Retinal pigment epithelial cell (primary cell): Measurements from ENCODE around the gene PRXL2B.

Experiments
- DNase-seq: peaks from one replicate; pipeline ENCODE4 v3.0.0-alpha.2; 2010; ENCODE audit warnings: low read depth
- H3K4me3 ChIP-seq: 2 replicates; pipeline ENCODE4 v1.5.1; 2011; ENCODE audit warnings: mild to moderate bottlenecking, low read length, control low read depth, moderate library complexity
- TF ChIP-seq, protein P1 (sequence below): conservative IDR thresholded peaks from 2 replicates; pipeline ENCODE4 v1.5.1; 2011; ENCODE audit warnings: low read depth, low read length, control low read depth, inconsistent platforms

PRXL2B gene

GRCh38 chr1:2587071-2587859 lies 688 bp downstream of the PRXL2B start:
- no peak for DNase-seq
- TF ChIP-seq, protein P1, sequence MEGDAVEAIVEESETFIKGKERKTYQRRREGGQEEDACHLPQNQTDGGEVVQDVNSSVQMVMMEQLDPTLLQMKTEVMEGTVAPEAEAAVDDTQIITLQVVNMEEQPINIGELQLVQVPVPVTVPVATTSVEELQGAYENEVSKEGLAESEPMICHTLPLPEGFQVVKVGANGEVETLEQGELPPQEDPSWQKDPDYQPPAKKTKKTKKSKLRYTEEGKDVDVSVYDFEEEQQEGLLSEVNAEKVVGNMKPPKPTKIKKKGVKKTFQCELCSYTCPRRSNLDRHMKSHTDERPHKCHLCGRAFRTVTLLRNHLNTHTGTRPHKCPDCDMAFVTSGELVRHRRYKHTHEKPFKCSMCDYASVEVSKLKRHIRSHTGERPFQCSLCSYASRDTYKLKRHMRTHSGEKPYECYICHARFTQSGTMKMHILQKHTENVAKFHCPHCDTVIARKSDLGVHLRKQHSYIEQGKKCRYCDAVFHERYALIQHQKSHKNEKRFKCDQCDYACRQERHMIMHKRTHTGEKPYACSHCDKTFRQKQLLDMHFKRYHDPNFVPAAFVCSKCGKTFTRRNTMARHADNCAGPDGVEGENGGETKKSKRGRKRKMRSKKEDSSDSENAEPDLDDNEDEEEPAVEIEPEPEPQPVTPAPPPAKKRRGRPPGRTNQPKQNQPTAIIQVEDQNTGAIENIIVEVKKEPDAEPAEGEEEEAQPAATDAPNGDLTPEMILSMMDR: no peak
- H3K4me3 ChIP-seq: peak overlapping the region; percentile 64

GRCh38 chr1:2587860-2588571 lies 1.4 kb downstream of the PRXL2B start:
- TF ChIP-seq, protein P1: no peak
- H3K4me3 ChIP-seq: peak overlapping the region; percentile 64
- DNase-seq: no peak

DNA sequence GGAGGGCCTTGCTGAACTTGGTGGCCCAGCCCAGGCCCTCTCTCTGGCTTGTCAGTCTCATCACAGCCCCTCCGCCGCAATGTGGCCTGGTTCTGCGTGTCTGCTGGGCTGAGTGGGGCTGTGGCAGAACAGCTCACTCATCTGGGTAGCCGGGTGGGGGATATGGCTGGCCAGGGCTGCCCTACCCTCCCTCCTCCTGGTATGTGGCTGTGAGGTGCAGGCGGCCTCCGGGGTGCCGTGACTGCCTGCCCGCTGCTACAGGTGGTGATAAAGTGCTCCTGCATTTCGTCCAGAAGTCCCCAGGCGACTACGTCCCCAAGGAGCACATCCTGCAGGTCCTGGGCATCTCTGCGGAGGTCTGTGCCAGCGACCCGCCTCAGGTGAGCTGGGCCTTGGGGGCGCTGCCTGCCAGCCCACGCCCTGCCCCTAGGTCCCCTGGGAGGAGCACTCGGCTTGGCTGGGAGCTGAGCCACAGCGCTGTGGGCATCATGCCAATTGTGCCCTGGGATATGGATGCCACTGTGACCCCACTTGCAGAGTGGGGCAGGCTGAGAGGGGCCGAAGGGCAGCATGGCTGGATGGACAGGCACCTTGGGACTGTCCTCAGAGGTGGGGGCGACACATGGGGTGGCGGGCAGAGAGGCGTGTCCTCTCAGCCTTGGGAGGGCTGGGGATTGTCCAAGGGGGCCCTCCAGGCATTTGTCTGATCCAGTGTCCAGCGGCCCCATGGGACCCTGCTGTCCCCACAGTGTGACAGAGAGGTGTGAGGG lies 2.3 kb downstream of the PRXL2B start:
- TF ChIP-seq, protein P1: no peak
- no peak for DNase-seq
- H3K4me3 ChIP-seq: no peak overlapping the region

DNA sequence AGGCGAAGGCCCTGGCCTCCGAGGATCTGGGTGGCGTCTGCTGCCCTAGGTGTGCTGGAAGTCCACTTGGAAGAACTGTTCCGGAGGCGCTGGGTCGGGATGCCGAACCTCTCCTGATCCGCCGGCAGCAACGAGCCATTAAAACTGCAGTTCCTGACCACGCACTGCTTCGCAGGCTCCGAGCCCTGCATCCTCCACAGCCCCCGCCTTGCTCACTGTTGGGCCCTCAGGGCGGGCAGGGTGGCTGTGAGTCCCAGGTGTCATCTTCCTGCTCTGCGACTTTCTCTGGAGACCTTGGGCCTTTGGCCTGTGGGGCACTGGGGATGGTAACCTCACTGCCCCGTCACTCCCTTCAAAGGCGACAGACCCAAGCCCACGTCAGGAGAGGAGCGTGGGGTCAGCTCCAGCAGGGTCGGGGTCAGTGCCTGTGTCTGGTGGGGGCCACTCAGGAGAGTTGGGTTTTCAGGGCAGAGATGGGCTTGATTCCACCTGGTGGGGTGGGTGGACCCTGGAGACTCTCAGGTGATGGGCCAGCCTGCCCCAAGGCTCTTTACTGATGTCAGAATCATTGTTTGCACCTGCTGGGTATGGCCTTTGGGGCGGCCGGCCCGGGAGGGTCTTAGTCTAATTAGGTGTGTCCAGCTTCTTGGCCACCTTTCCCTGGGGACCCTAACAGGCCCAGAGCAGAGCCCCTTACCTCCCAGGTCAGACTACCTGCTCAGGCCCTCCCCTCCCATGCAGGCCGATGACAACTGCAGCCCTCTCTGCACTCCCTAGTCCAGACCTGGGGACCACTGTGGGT lies 3.1 kb downstream of the PRXL2B start:
- H3K4me3 ChIP-seq: no peak overlapping the region
- DNase-seq: no peak
- TF ChIP-seq, protein P1: no peak

GRCh38 chr1:2590233-2591141 lies 3.9 kb downstream of the PRXL2B start:
- TF ChIP-seq, protein P1: no peak
- DNase-seq: no peak
- H3K4me3 ChIP-seq: no peak overlapping the region

GRCh38 chr1:2591233-2591580 lies 4.6 kb downstream of the PRXL2B start:
- no peak for DNase-seq
- H3K4me3 ChIP-seq: no peak overlapping the region
- TF ChIP-seq, protein P1: no peak
